Activated B cell treated with CpG ODN at 0.5 μM for 24 hours (primary cell): Measurements from ENCODE around the gene QRICH2. TPM values are rescaled to one million over a fixed set of nuclear protein-coding genes. Genes with fewer than 3 reads are reported as not detected.

Experiments
- ATAC-seq: fragments of 200-7000 bp; cut with Tn5 transposase; one replicate; pipeline ENCODE4 v1.10.0; 2021; ENCODE audit warnings: low read depth, mild to moderate bottlenecking, moderate library complexity
- CTCF ChIA-PET: fragments of 350-600 bp; sonication (Branson Sonifier 250); formaldehyde crosslinking; loops from one replicate; lab custom pipeline; 2021; ENCODE audit warnings: antibody characterized with exemption; lab: Charles Lee
- POLR2A ChIA-PET: fragments of 350-600 bp; sonication (Branson Sonifier 250); formaldehyde crosslinking; loops from one replicate; lab custom pipeline; 2021; ENCODE audit warnings: antibody characterized with exemption; lab: Charles Lee
- DNase-seq: peaks from one replicate; pipeline ENCODE4 v3.0.0; 2022
- H3K27ac Mint-ChIP-seq: one replicate; pipeline ENCODE4 v1.8.0; 2020; ENCODE audit warnings: mixed read lengths
- H3K27me3 Mint-ChIP-seq: one replicate; pipeline ENCODE4 v1.8.0; 2021; ENCODE audit warnings: mixed read lengths
- H3K36me3 Mint-ChIP-seq: one replicate; pipeline ENCODE4 v1.8.0; 2021; ENCODE audit warnings: low read depth, mixed read lengths
- H3K4me1 Mint-ChIP-seq: one replicate; pipeline ENCODE4 v1.8.0; 2021; ENCODE audit warnings: mixed read lengths
- H3K4me3 Mint-ChIP-seq: one replicate; pipeline ENCODE4 v1.8.0; 2020; ENCODE audit warnings: mild to moderate bottlenecking, mixed read lengths
- H3K9me3 Mint-ChIP-seq: one replicate; pipeline ENCODE4 v1.8.0; 2020; ENCODE audit warnings: mixed read lengths
- CTCF ChIP-seq: fragments of 200-600 bp; IDR thresholded peaks from one replicate; pipeline ENCODE4 v1.8.0; 2022; ENCODE audit warnings: antibody characterized with exemption, mild to moderate bottlenecking
- intact Hi-C: fragments of 100-400 bp; cut with micrococcal nuclease; formaldehyde crosslinking; loops from one replicate; pipeline ENCODE4 v1.15.1; 2024
- total RNA-seq: library from RNA; stranded (reverse); gene quantifications from 2 replicates; pipeline ENCODE4 v1.2.3, GENCODE V29; 2022

The QRICH2 gene
- total RNA-seq, 1 donor from 2014 or later, result 2.0 TPM

- DNase-seq (no peak), ATAC-seq (no peak)
- peak overlapping the region; percentile 68 for H3K4me3 Mint-ChIP-seq
- no peaks in the 10 kb centered on the region for H3K9me3 Mint-ChIP-seq
- H3K4me1 Mint-ChIP-seq, result peaks cover 78% of the 10 kb centered on the region
- peak overlapping the region; percentile 94 for H3K27ac Mint-ChIP-seq
- intact Hi-C loops, result loop anchor here (1.0 to 10.0 kb wide), 6 partner anchors 8 to 969 kb away; partner anchors contain the start of gene UNK
- no peaks in the 10 kb centered on the region for H3K27me3 Mint-ChIP-seq
- no peak for TF ChIP-seq CTCF
- H3K36me3 Mint-ChIP-seq, result peaks cover 20% of the 10 kb centered on the region
- POLR2A ChIA-PET, result interaction anchor here (1.1 to 17.7 kb wide), 16 partner anchors 10 to 479 kb away, joined by 3 to 481 read pairs (median 8); partner anchors contain the start of genes EXOC7, FOXJ1, UBE2O and UNK
- CTCF ChIA-PET, result interaction anchor here (0.9 to 3.5 kb wide), 7 partner anchors 9 to 143 kb away, joined by 3 to 28 read pairs (median 5); no protein-coding TSS in a partner anchor
These were observed 44.2 kb downstream of the QRICH2 start for GRCh38 chr17:76263896-76264295.

- POLR2A ChIA-PET, result interaction anchor here (0.6 to 17.7 kb wide), 19 partner anchors 11 to 1868 kb away, joined by 3 to 481 read pairs (median 5); partner anchors contain the start of genes SRSF2 and TMC8
- no peaks in the 10 kb centered on the region for H3K9me3 Mint-ChIP-seq
These were observed 45.2 kb downstream of the QRICH2 start for GRCh38 chr17:76262732-76263344.

GRCh38 chr17:76261421-76262215 lies 46.5 kb downstream of the QRICH2 start:
- POLR2A ChIA-PET, result interaction anchor here (0.6 to 17.7 kb wide), 9 partner anchors 9 to 221 kb away, joined by 4 to 481 read pairs (median 13); no protein-coding TSS in a partner anchor
- no peak for TF ChIP-seq CTCF
- ATAC-seq (no peak), DNase-seq (no peak)
- Mint-ChIP-seq H3K27me3 (no peaks in the 10 kb centered on the region), H3K4me3 (peak overlapping the region; percentile 68), H3K9me3 (no peaks in the 10 kb centered on the region), H3K36me3 (peaks cover 6% of the 10 kb centered on the region), H3K4me1 (peaks cover 60% of the 10 kb centered on the region), H3K27ac (peak overlapping the region; percentile 94)
- CTCF ChIA-PET, result interaction anchor here (0.9 to 3.5 kb wide), 6 partner anchors 11 to 81 kb away, joined by 3 to 28 read pairs (median 5); no protein-coding TSS in a partner anchor
- intact Hi-C loops, result loop anchor here (10.0 kb wide), 1 partner anchor 967 kb away; no protein-coding TSS in a partner anchor

More at GRCh38 chr17:76262732-76263344, 45.2 kb downstream of the QRICH2 start:
- peaks cover 15% of the 10 kb centered on the region for H3K36me3 Mint-ChIP-seq
- intact Hi-C loops, result loop anchor here (1.0 to 10.0 kb wide), 2 partner anchors 17 to 968 kb away; no protein-coding TSS in a partner anchor
- no peaks in the 10 kb centered on the region for H3K27me3 Mint-ChIP-seq
- H3K4me3 Mint-ChIP-seq, result peak overlapping the region; percentile 68
- TF ChIP-seq CTCF, result no peak
- H3K27ac Mint-ChIP-seq, result peak overlapping the region; percentile 94
- ATAC-seq (peak; percentile 13), DNase-seq (no peak)
- H3K4me1 Mint-ChIP-seq, result peaks cover 67% of the 10 kb centered on the region
- CTCF ChIA-PET, result interaction anchor here (0.8 to 3.5 kb wide), 8 partner anchors 9 to 141 kb away, joined by 3 to 28 read pairs (median 6); no protein-coding TSS in a partner anchor

- H3K27me3 Mint-ChIP-seq, result no peaks in the 10 kb centered on the region
- no peak for DNase-seq
- peak overlapping the region; percentile 53 for H3K27ac Mint-ChIP-seq
- ATAC-seq, result no peak
- no peak for TF ChIP-seq CTCF
- ChIA-PET CTCF (interaction anchor here (1.3 to 1.9 kb wide), 4 partner anchors 14 to 79 kb away, joined by 3 to 6 read pairs (median 3); no protein-coding TSS in a partner anchor), POLR2A (interaction anchor here (2.2 to 17.7 kb wide), 5 partner anchors 8 to 137 kb away, joined by 13 to 481 read pairs (median 257); no protein-coding TSS in a partner anchor)
- intact Hi-C loops, result loop anchor here (1.0 to 10.0 kb wide), 2 partner anchors 8 to 966 kb away; no protein-coding TSS in a partner anchor
- no peaks in the 10 kb centered on the region for H3K36me3 Mint-ChIP-seq
- H3K9me3 Mint-ChIP-seq, result no peaks in the 10 kb centered on the region
- H3K4me1 Mint-ChIP-seq, result peaks cover 60% of the 10 kb centered on the region
- peak overlapping the region; percentile 46 for H3K4me3 Mint-ChIP-seq
These were observed 47.4 kb downstream of the QRICH2 start for GRCh38 chr17:76260669-76261068.
